Common myeloid progenitor, CD34-positive (primary cell): ENCODE results near the gene CLIP1.

ENCODE experiments used
- CTCF ChIA-PET: fragments of 350-600 bp; sonication (Branson Sonifier 250); formaldehyde crosslinking; loops from one replicate; lab custom pipeline; 2021; ENCODE audit warnings: antibody characterized with exemption; lab: Charles Lee
- POLR2A ChIA-PET: fragments of 350-600 bp; sonication (Branson Sonifier 250); formaldehyde crosslinking; loops from one replicate; lab custom pipeline; 2021; ENCODE audit warnings: antibody characterized with exemption; lab: Charles Lee
- DNase-seq, 3 donors: peaks; one replicate each; pipeline versions ENCODE4 v3.0.0 to v3.0.0-alpha.2; 2013
- H3K27ac ChIP-seq, 2 experiments: 1 replicate in 1 of 2; 2 replicates in 1 of 2; pipeline ENCODE4 v1.7.0; 2013; ENCODE audit warnings: inconsistent platforms in 2 of 2, low read length in 2 of 2, mild to moderate bottlenecking in 2 of 2, low read depth in 1 of 2, moderate library complexity in 1 of 2; ENCODE audit not compliant: severe bottlenecking in 2 of 2, insufficient read depth in 1 of 2, poor library complexity in 1 of 2
- H3K27me3 ChIP-seq, 5 experiments: replicated peaks in 2 of 5; 1 replicate in 3 of 5; 2 replicates in 2 of 5; pipeline versions ENCODE4 v1.6.1 to v1.7.0; 2013; ENCODE audit warnings: low read length in 4 of 5, mild to moderate bottlenecking in 2 of 5, moderate library complexity in 2 of 5, inconsistent platforms in 1 of 5; ENCODE audit not compliant: insufficient read depth in 5 of 5, control insufficient read depth in 4 of 5
- H3K36me3 ChIP-seq, 4 experiments: 1 replicate in 2 of 4; 2 replicates in 2 of 4; pipeline versions ENCODE4 v1.6.1 to v1.7.0; 2013; ENCODE audit warnings: low read length in 3 of 4, control low read depth in 1 of 4, mild to moderate bottlenecking in 1 of 4; ENCODE audit not compliant: control insufficient read depth in 4 of 4, insufficient read depth in 4 of 4
- H3K4me1 ChIP-seq, 4 experiments: 1 replicate in 3 of 4; 2 replicates in 1 of 4; pipeline versions ENCODE4 v1.6.1 to v1.7.1; 2013; ENCODE audit warnings: low read length in 3 of 4, mild to moderate bottlenecking in 3 of 4, control low read depth in 1 of 4, inconsistent platforms in 1 of 4, moderate library complexity in 1 of 4; ENCODE audit not compliant: control insufficient read depth in 4 of 4, insufficient read depth in 4 of 4; ENCODE audit errors: control extremely low read depth in 1 of 4
- H3K4me3 ChIP-seq, 7 experiments: 1 replicate in 4 of 7; 2 replicates in 3 of 7; pipeline versions ENCODE4 v1.5.1 to v1.7.0; 2013; ENCODE audit warnings: mild to moderate bottlenecking in 7 of 7, low read length in 6 of 7, moderate library complexity in 6 of 7, inconsistent platforms in 2 of 7, low read depth in 2 of 7, control low read depth in 1 of 7; ENCODE audit not compliant: insufficient read depth in 4 of 7, control insufficient read depth in 1 of 7; ENCODE audit errors: extremely low read depth in 1 of 7
- H3K9me3 ChIP-seq, 5 experiments: 1 replicate in 4 of 5; 2 replicates in 1 of 5; pipeline versions ENCODE4 v1.6.1 to v1.7.1; 2013; ENCODE audit warnings: low read length in 4 of 5, mild to moderate bottlenecking in 2 of 5, inconsistent platforms in 1 of 5, low read depth in 1 of 5, moderate library complexity in 1 of 5; ENCODE audit not compliant: control insufficient read depth in 4 of 5, insufficient read depth in 2 of 5; ENCODE audit errors: control extremely low read depth in 1 of 5
- WGBS: methylation state at CpG from one replicate; pipeline ENCODE4 v1.1.5; 2013; ENCODE audit not compliant: insufficient coverage; 5-methylcytosine and 5-hydroxymethylcytosine counted together

CLIP1 gene

GRCh38 chr12:122298071-122298748 lies 124.3 kb downstream of the CLIP1 start:
- ChIA-PET CTCF (no interaction called here), POLR2A (interaction anchor here (0.6 kb wide), 2 partner anchors 119 to 677 kb away, joined by 3 to 4 read pairs; partner anchors contain the start of gene OGFOD2)
- Histone ChIP-seq H3K9me3 (peaks cover 0 to 2% (median 0%) of the 10 kb centered on the region in 5 experiments), H3K36me3 (peaks cover 8 to 40% (median 21%) of the 10 kb centered on the region in 4 experiments), H3K4me1 (peaks cover 0 to 4% (median 1%) of the 10 kb centered on the region in 4 experiments), H3K27ac (no peak overlapping the region), H3K27me3 (no peaks in the 10 kb centered on the region), H3K4me3 (no peak overlapping the region)
- no peak for DNase-seq
- WGBS: 97% methylated on average over 10 of the region's 14 CpGs

- POLR2A ChIA-PET: interaction anchor here (0.6 kb wide), 1 partner anchor 678 kb away, joined by 3 read pairs; the partner anchor contains the start of gene OGFOD2
- H3K4me1 ChIP-seq: no peaks in the 10 kb centered on the region
- H3K36me3 ChIP-seq: peaks cover 10 to 41% (median 20%) of the 10 kb centered on the region in 4 experiments
- peaks cover 0 to 2% (median 0%) of the 10 kb centered on the region in 5 experiments for H3K9me3 ChIP-seq
- over 99% methylated on average over 9 of the region's 9 CpGs for WGBS
- CTCF ChIA-PET: no interaction called here
- H3K27me3 ChIP-seq: no peaks in the 10 kb centered on the region
- no peak overlapping the region for H3K27ac ChIP-seq
- DNase-seq: no peak
- H3K4me3 ChIP-seq: no peak overlapping the region
These were observed 125.0 kb downstream of the CLIP1 start for GRCh38 chr12:122297494-122297893.

GRCh38 chr12:122295877-122296276 lies 126.6 kb downstream of the CLIP1 start:
- no peak for DNase-seq

DNA sequence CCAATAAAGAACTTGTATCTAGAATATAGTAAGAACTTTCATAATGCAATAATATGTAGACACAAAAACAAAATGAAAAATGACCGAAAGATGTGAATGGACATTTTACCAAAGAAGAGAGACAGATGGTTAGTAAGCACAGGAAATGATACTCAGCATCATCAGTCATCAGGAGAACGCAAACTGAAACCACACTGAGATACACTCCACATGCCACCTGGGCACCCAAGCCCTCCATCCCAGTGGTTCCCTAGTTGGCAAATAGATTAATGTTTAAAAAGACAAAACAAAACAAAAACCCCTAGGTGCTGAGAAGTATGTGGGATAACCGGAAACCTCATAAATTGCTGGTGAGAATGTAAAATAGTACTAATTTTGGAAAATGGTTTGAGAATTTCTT lies 129.4 kb downstream of the CLIP1 start:
- no peaks in the 10 kb centered on the region for H3K27me3 ChIP-seq
- H3K27ac ChIP-seq: no peak overlapping the region
- peaks cover 5 to 31% (median 18%) of the 10 kb centered on the region in 4 experiments for H3K36me3 ChIP-seq
- ChIA-PET POLR2A (no interaction called here), CTCF (no interaction called here)
- no CpG with 5 or more reads among the region's 3 CpGs for WGBS
- no peak for DNase-seq
- peaks cover 0 to 2% (median 0%) of the 10 kb centered on the region in 5 experiments for H3K9me3 ChIP-seq
- no peak overlapping the region for H3K4me3 ChIP-seq
- H3K4me1 ChIP-seq: no peaks in the 10 kb centered on the region

More at GRCh38 chr12:122295877-122296276, 126.6 kb downstream of the CLIP1 start:
- CTCF ChIA-PET: no interaction called here
- Histone ChIP-seq H3K4me1 (no peaks in the 10 kb centered on the region), H3K27me3 (no peaks in the 10 kb centered on the region), H3K36me3 (peaks cover 10 to 39% (median 22%) of the 10 kb centered on the region in 4 experiments), H3K9me3 (peaks cover 0 to 2% (median 0%) of the 10 kb centered on the region in 5 experiments), H3K4me3 (no peak overlapping the region), H3K27ac (no peak overlapping the region)
- POLR2A ChIA-PET: no interaction called here

GRCh38 chr12:122291431-122291830 lies 131.0 kb downstream of the CLIP1 start:
- H3K4me3 ChIP-seq: no peak overlapping the region
- H3K27me3 ChIP-seq: no peaks in the 10 kb centered on the region
- ChIA-PET CTCF (no interaction called here), POLR2A (no interaction called here)
- no peaks in the 10 kb centered on the region for H3K4me1 ChIP-seq
- H3K27ac ChIP-seq: no peak overlapping the region
- H3K9me3 ChIP-seq: peaks cover 0 to 2% (median 0%) of the 10 kb centered on the region in 5 experiments
- H3K36me3 ChIP-seq: peaks cover 5 to 25% (median 12%) of the 10 kb centered on the region in 4 experiments
- 93% methylated on average over 5 of the region's 8 CpGs for WGBS
- DNase-seq: no peak

DNA sequence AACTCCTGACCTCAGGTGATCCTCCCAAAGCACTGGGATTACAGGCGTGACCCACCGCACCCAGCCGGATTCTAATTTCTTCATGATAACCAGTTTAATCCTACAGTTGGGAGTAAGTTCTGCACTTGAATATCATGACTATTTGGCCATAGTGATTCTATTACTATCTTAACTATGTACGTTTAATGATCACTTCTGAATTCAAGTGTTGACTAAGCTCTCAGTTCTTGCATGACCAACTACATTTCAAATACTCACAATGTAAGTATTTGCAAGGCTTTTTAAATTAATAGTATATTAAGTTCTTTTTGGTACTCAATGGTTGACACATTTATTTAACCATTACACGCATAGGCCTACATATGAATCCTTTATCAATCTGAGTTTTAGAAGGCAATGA lies 138.8 kb downstream of the CLIP1 start:
- Histone ChIP-seq H3K27ac (no peak overlapping the region), H3K4me3 (no peak overlapping the region), H3K36me3 (peaks cover 3 to 28% (median 12%) of the 10 kb centered on the region in 4 experiments), H3K4me1 (no peaks in the 10 kb centered on the region), H3K27me3 (no peaks in the 10 kb centered on the region), H3K9me3 (no peaks in the 10 kb centered on the region)
- CTCF ChIA-PET: no interaction called here
- POLR2A ChIA-PET: no interaction called here
- WGBS: no CpG with 5 or more reads among the region's 5 CpGs
- no peak for DNase-seq

DNA sequence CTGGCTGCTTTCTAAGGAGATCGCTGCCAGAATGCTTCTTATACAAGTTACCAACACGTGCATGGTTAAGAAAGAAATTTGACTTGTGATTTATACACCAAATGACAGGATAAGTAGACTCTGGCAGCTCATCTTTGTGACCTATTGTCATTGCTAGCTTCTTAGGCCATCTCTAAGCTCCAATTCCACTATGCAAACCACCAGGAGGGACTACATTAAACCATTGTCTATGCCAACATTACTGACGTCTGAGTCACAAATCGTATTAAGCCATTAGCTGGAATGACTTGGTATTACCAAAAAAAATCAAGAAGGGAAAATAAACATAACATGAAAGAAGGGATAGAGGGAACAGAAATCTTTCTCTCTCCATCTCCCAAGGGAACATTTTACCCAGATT lies 140.4 kb downstream of the CLIP1 start:
- no peak overlapping the region for H3K4me3 ChIP-seq
- H3K27ac ChIP-seq: no peak overlapping the region
- H3K36me3 ChIP-seq: peaks cover 6 to 27% (median 17%) of the 10 kb centered on the region in 4 experiments
- ChIA-PET CTCF (interaction anchor here (0.6 kb wide), 1 partner anchor 107 kb away, joined by 3 read pairs; no protein-coding TSS in a partner anchor), POLR2A (interaction anchor here (0.6 kb wide), 1 partner anchor 146 kb away, joined by 3 read pairs; no protein-coding TSS in a partner anchor)
- 86% methylated on average over 2 of the region's 4 CpGs for WGBS
- no peaks in the 10 kb centered on the region for H3K27me3 ChIP-seq
- H3K4me1 ChIP-seq: no peaks in the 10 kb centered on the region
- H3K9me3 ChIP-seq: no peaks in the 10 kb centered on the region
- no peak for DNase-seq
